GM12878 (cell line): ENCODE measurements around the gene HLA-DRB1. TPM values are rescaled to one million over a fixed set of nuclear protein-coding genes. Genes with fewer than 3 reads are reported as not detected.

Source experiments
- ATAC-seq: fragments of 200-7000 bp; cut with Tn5 transposase; 3 replicates; pipeline ENCODE4 v1.9.1; 2020; ENCODE audit warnings: mild to moderate bottlenecking, moderate library complexity
- BruUV-seq: library from RNA; stranded (reverse); fragments of 400-500 nt; replicated peaks from 2 replicates; lab custom pipeline; 2021; lab: Mats Ljungman, UMichigan
- CTCF ChIA-PET: fragments of 300-600 bp; sonication (Branson Sonifier 250); formaldehyde crosslinking; extraction: SDS; loops from one replicate; lab custom pipeline; 2021; ENCODE audit warnings: inconsistent platforms; lab: Yijun Ruan, JAX
- POLR2A ChIA-PET: fragments of 350-600 bp; formaldehyde crosslinking; extraction: SDS; loops from one replicate; lab custom pipeline; 2021; ENCODE audit warnings: inconsistent platforms; lab: Charles Lee
- RAD21 ChIA-PET: fragments of 300-600 bp; sonication (Branson Sonifier 250); formaldehyde crosslinking; loops from one replicate; lab custom pipeline; 2023; ENCODE audit warnings: antibody characterized with exemption; ENCODE audit not compliant: unreplicated experiment; lab: Charles Lee
- SMC1A ChIA-PET: fragments of 300-600 bp; sonication (Branson Sonifier 250); formaldehyde crosslinking; loops from one replicate; lab custom pipeline; 2023; ENCODE audit not compliant: unreplicated experiment, uncharacterized antibody; lab: Charles Lee
- DNase-seq: peaks from one replicate; pipeline ENCODE4 v3.0.0-alpha.2; 2011; ENCODE audit warnings: low read depth, low spot score
- FAIRE-seq: peaks from 3 replicates; lab custom pipeline; 2011; peaks lifted over from hg19 to GRCh38; lab: Jason Lieb, UNC
- H2AFZ ChIP-seq: 2 replicates; pipeline ENCODE4 v1.6.0; 2011; ENCODE audit warnings: low read depth, low read length, control low read depth; ENCODE audit not compliant: control insufficient read depth
- H3K27ac ChIP-seq: 2 replicates; pipeline ENCODE4 v1.5.1; 2011; ENCODE audit warnings: control low read depth; ENCODE audit not compliant: control insufficient read depth, insufficient read depth
- H3K27me3 ChIP-seq, 2 experiments: replicated peaks in 1 of 2; 2 replicates each; pipeline versions ENCODE4 v1.6.0 to v1.6.1; 2011; ENCODE audit warnings: low read length in 1 of 2; ENCODE audit not compliant: control insufficient read depth in 2 of 2, insufficient read depth in 2 of 2
- H3K36me3 ChIP-seq, 2 experiments: 2 replicates each; pipeline ENCODE4 v1.5.1; 2011; ENCODE audit warnings: low read length in 1 of 2; ENCODE audit not compliant: control insufficient read depth in 2 of 2, insufficient read depth in 2 of 2
- H3K4me1 ChIP-seq: 2 replicates; pipeline ENCODE4 v1.6.1; 2011; ENCODE audit warnings: mild to moderate bottlenecking, low read length, moderate library complexity, mixed read lengths; ENCODE audit not compliant: control insufficient read depth, insufficient read depth
- H3K4me2 ChIP-seq: 2 replicates; pipeline ENCODE4 v1.6.0; 2011; ENCODE audit warnings: control low read depth; ENCODE audit not compliant: control insufficient read depth, insufficient read depth
- H3K4me3 ChIP-seq: fragments of 200-600 bp; sonication (generic); 2 replicates; pipeline ENCODE4 v1.5.1; 2016
- H3K79me2 ChIP-seq: 2 replicates; pipeline ENCODE4 v1.6.0; 2011; ENCODE audit warnings: low read length; ENCODE audit not compliant: control insufficient read depth, insufficient read depth
- H3K9ac ChIP-seq: 2 replicates; pipeline ENCODE4 v1.8.0; 2011; ENCODE audit warnings: low read length, control low read depth, mixed read lengths; ENCODE audit not compliant: control insufficient read depth, insufficient read depth
- H3K9me3 ChIP-seq: replicated peaks from 3 replicates; pipeline ENCODE4 v1.5.1; 2011; ENCODE audit warnings: mild to moderate bottlenecking, low read length; ENCODE audit not compliant: control insufficient read depth, insufficient read depth
- H4K20me1 ChIP-seq: 2 replicates; pipeline ENCODE4 v1.6.0; 2011; ENCODE audit not compliant: control insufficient read depth, insufficient read depth
- BACH1 ChIP-seq: fragments of 450-650 bp; IDR thresholded peaks from 2 replicates; pipeline ENCODE4 v1.6.1; 2017; ENCODE audit warnings: mild to moderate bottlenecking, borderline replicate concordance
- CEBPB ChIP-seq, 2 experiments: fragments of 150-350 bp in 1 of 2; IDR thresholded peaks; 2 replicates each; pipeline ENCODE4 v1.6.1; 2012 to 2014; ENCODE audit warnings: low read depth in 2 of 2, low read length in 2 of 2, borderline replicate concordance in 1 of 2, inconsistent platforms in 1 of 2
- CHD1 ChIP-seq: IDR thresholded peaks from 2 replicates; pipeline ENCODE4 v1.6.1; 2012; ENCODE audit warnings: low read depth, low read length, improper control_type of control experiment
- HDAC2 ChIP-seq: fragments of 200-600 bp; sonication (generic); IDR thresholded peaks from 2 replicates; pipeline ENCODE4 v1.6.1; 2017
- IKZF1 ChIP-seq: fragments of 450-650 bp; conservative IDR thresholded peaks from 2 replicates; pipeline ENCODE4 v1.6.1; 2017; ENCODE audit warnings: antibody characterized with exemption, mild to moderate bottlenecking
- MXI1 ChIP-seq: fragments of 150-350 bp; IDR thresholded peaks from 2 replicates; pipeline ENCODE4 v1.6.1; 2011; ENCODE audit warnings: low read depth, mild to moderate bottlenecking, inconsistent platforms, low read length, improper control_type of control experiment
- NR2C2 ChIP-seq: IDR thresholded peaks from 2 replicates; pipeline ENCODE4 v1.6.1; 2011; ENCODE audit warnings: borderline replicate concordance, low read depth; ENCODE audit not compliant: control insufficient read depth, insufficient read length
- PAX5 ChIP-seq: IDR thresholded peaks from 2 replicates; pipeline ENCODE4 v1.6.1; 2011; ENCODE audit warnings: low read depth, low read length, borderline replicate concordance
- POLR2AphosphoS5 ChIP-seq: IDR thresholded peaks from 2 replicates; pipeline ENCODE4 v1.6.1; 2011; ENCODE audit warnings: mild to moderate bottlenecking, low read length, inconsistent platforms
- ZBED1 ChIP-seq: IDR thresholded peaks from 2 replicates; pipeline ENCODE4 v1.6.1; 2016; ENCODE audit warnings: borderline replicate concordance
- ZBTB11 ChIP-seq: fragments of 450-650 bp; formaldehyde crosslinking; IDR thresholded peaks from 2 replicates; pipeline ENCODE4 v1.5.0; 2022; ENCODE audit warnings: mild to moderate bottlenecking, missing genetic modification characterization
- WGBS: methylation state at CpG from one replicate; pipeline ENCODE4 v1.1.6; 2016; ENCODE audit warnings: low lambda C conversion rate; ENCODE audit not compliant: insufficient replicate concordance, insufficient coverage; ENCODE audit errors: missing lambda C conversion rate; 5-methylcytosine and 5-hydroxymethylcytosine counted together
- in situ Hi-C: fragments of 300-500 bp; cut with MboI; formaldehyde crosslinking; loops from 9 replicates; pipeline ENCODE4 v1.14.3; 2018; ENCODE audit warnings: mixed read lengths
- intact Hi-C: fragments of 100-400 bp; cut with micrococcal nuclease; formaldehyde crosslinking; loops from one replicate; pipeline ENCODE4 v1.14.2; 2022; ENCODE audit not compliant: unreplicated experiment
- polyA plus RNA-seq, 11 experiments: library from polyadenylated mRNA; depleted of rRNA in 4 of 11; unstranded in 6 of 11; stranded (reverse) in 5 of 11; fragments of >200 nt; fragmentation: Nextera tagmentation in 4 of 11; fragmentation: Illumina TruSeq in 1 of 11; extraction: Ambion mirVana in 4 of 11; extraction: Trizol in 1 of 11; gene quantifications; 1 replicate in 1 of 11; 2 replicates in 10 of 11; pipeline versions ENCODE4 v1.2.1 to v1.2.3, GENCODE V29; 2011 to 2016; ENCODE audit warnings: inconsistent platforms in 2 of 11, missing spikeins in 2 of 11, low read depth in 1 of 11
- total RNA-seq, 4 experiments: library from RNA; depleted of rRNA in 3 of 4; stranded (reverse); fragments of >200 nt in 3 of 4; fragmentation: Illumina TruSeq in 1 of 4; extraction: Trizol in 1 of 4; gene quantifications; 2 replicates each; pipeline versions ENCODE4 v1.2.1 to v1.2.3, GENCODE V29; 2013 to 2021
- TF ChIP-seq, protein P1 (sequence below): IDR thresholded peaks from 2 replicates; pipeline ENCODE4 v1.6.1; 2012; ENCODE audit warnings: low read depth, low read length, improper control_type of control experiment
- TF ChIP-seq, protein P2 (sequence below), 3 experiments: IDR thresholded peaks in 2 of 3; conservative IDR thresholded peaks in 1 of 3; 2 replicates each; pipeline ENCODE4 v1.5.1; 2011; ENCODE audit warnings: low read depth in 3 of 3, low read length in 3 of 3, mild to moderate bottlenecking in 3 of 3, control low read depth in 2 of 3, moderate library complexity in 2 of 3, inconsistent platforms in 1 of 3, mixed read lengths in 1 of 3; ENCODE audit not compliant: control insufficient read depth in 2 of 3, insufficient read depth in 1 of 3; ENCODE audit errors: extremely low read depth in 1 of 3

Gene HLA-DRB1
- total and polyA plus RNA-seq, 10 of the 15 experiments (the other 5 are each of a cell fraction or from before 2014, with no cell fraction given): 312 to 1,082 (median 604) TPM

DNA sequence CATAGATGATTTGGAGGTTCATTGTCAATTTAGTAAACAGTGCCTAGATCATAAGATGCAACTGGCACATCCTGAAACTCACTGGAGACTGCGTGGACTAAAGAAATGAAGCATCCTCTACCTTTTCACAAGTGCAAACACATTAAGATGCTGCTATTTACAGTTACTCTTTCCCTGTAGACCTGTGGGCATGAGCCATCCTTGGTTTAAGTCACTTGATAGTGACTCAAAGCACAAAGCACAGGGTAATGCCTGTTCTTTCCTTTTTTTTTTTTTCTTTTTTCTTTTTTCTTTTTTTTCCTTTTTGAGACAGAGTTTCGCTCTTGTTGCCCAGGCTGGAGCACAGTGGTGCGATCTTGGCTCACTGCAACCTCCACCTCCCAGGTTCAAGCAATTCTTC, 37.6 kb upstream of the HLA-DRB1 start (continued):
- no peak for TF ChIP-seq POLR2AphosphoS5
- no peak for TF ChIP-seq ZBED1
- TF ChIP-seq, all 136 proteins: peak for 0

- FAIRE-seq (no peak), DNase-seq (no peak), ATAC-seq (no peak)
- intact Hi-C loops: no loop called here
- 14% methylated on average over 4 of the region's 5 CpGs for WGBS
- CTCF ChIA-PET: interaction anchor here (1.0 to 1.3 kb wide), 3 partner anchors 23 to 75 kb away, joined by 3 to 4 read pairs (median 3); no protein-coding TSS in a partner anchor
- H4K20me1 ChIP-seq: no peaks in the 10 kb centered on the region
- peaks cover 24% of the 10 kb centered on the region for H3K4me1 ChIP-seq
- no peak overlapping the region; the same call in 1 of the 2 replicates for H3K9ac ChIP-seq
- peak overlapping the region; percentile 56 for H3K27ac ChIP-seq
- POLR2A ChIA-PET: interaction anchor here (1.1 to 6.7 kb wide), 9 partner anchors 10 to 186 kb away, joined by 3 to 117 read pairs (median 5); partner anchors contain the start of genes HLA-DQA1, HLA-DQB1 and HLA-DRB1
- H3K36me3 ChIP-seq: no peaks in the 10 kb centered on the region
- BruUV-seq: no TSS peak
- no peaks in the 10 kb centered on the region; the same call in none of the 2 replicates for H3K79me2 ChIP-seq
- H3K9me3 ChIP-seq: no peaks in the 10 kb centered on the region
- RAD21 ChIA-PET: interaction anchor here (1.0 to 7.4 kb wide), 5 partner anchors 11 to 186 kb away, joined by 3 to 102 read pairs (median 13); partner anchors contain the start of genes HLA-DQA1 and HLA-DRA
- no peak overlapping the region for H2AFZ ChIP-seq
- no peak overlapping the region for H3K4me3 ChIP-seq
- SMC1A ChIA-PET: interaction anchor here (1.6 to 6.9 kb wide), 3 partner anchors 12 to 41 kb away, joined by 7 to 124 read pairs (median 36); partner anchors contain the start of genes HLA-DQA1 and HLA-DQB1
- H3K4me2 ChIP-seq: no peak overlapping the region
- in situ Hi-C loops: no loop called here
- no peaks in the 10 kb centered on the region for H3K27me3 ChIP-seq
- TF ChIP-seq, protein P1, sequence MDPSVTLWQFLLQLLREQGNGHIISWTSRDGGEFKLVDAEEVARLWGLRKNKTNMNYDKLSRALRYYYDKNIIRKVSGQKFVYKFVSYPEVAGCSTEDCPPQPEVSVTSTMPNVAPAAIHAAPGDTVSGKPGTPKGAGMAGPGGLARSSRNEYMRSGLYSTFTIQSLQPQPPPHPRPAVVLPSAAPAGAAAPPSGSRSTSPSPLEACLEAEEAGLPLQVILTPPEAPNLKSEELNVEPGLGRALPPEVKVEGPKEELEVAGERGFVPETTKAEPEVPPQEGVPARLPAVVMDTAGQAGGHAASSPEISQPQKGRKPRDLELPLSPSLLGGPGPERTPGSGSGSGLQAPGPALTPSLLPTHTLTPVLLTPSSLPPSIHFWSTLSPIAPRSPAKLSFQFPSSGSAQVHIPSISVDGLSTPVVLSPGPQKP: no peak
- TF ChIP-seq MXI1 (no peak), IKZF1 (no peak), CHD1 (no peak), BACH1 (no peak), CEBPB (IDR thresholded peaks at IDR 0.05; ENCODE audit: borderline replicate concordance in 1 of 2, low read depth in 2 of 2, low read length in 2 of 2) (no peak), ZBED1 (no peak), NR2C2 (no peak), ZBTB11 (CRISPR knock-in tag) (no peak), PAX5 (no peak), HDAC2 (no peak)
- TF ChIP-seq, protein P2, sequence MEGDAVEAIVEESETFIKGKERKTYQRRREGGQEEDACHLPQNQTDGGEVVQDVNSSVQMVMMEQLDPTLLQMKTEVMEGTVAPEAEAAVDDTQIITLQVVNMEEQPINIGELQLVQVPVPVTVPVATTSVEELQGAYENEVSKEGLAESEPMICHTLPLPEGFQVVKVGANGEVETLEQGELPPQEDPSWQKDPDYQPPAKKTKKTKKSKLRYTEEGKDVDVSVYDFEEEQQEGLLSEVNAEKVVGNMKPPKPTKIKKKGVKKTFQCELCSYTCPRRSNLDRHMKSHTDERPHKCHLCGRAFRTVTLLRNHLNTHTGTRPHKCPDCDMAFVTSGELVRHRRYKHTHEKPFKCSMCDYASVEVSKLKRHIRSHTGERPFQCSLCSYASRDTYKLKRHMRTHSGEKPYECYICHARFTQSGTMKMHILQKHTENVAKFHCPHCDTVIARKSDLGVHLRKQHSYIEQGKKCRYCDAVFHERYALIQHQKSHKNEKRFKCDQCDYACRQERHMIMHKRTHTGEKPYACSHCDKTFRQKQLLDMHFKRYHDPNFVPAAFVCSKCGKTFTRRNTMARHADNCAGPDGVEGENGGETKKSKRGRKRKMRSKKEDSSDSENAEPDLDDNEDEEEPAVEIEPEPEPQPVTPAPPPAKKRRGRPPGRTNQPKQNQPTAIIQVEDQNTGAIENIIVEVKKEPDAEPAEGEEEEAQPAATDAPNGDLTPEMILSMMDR (IDR thresholded peaks at IDR 0.05 in 2 of 3, conservative IDR thresholded peaks at IDR 0.05 in 1 of 3; ENCODE audit: control insufficient read depth in 2 of 3, extremely low read depth in 1 of 3, insufficient read depth in 1 of 3, low read depth in 3 of 3, low read length in 3 of 3): no peak
Measured at GRCh38 chr6:32625137-32625536, 35.5 kb upstream of the HLA-DRB1 start.
